C4-2B (cell line): Measurements from ENCODE around the gene CARD18.

Experiments
- ZFX ChIP-seq: fragments of 450-650 bp; IDR thresholded peaks from 2 replicates; pipeline ENCODE4 v1.6.1; 2017
- TF ChIP-seq, protein P1 (sequence below): fragments of 450-650 bp; conservative IDR thresholded peaks from 2 replicates; pipeline ENCODE4 v1.5.1; 2017; ENCODE audit warnings: mild to moderate bottlenecking

- TF ChIP-seq, protein P1, sequence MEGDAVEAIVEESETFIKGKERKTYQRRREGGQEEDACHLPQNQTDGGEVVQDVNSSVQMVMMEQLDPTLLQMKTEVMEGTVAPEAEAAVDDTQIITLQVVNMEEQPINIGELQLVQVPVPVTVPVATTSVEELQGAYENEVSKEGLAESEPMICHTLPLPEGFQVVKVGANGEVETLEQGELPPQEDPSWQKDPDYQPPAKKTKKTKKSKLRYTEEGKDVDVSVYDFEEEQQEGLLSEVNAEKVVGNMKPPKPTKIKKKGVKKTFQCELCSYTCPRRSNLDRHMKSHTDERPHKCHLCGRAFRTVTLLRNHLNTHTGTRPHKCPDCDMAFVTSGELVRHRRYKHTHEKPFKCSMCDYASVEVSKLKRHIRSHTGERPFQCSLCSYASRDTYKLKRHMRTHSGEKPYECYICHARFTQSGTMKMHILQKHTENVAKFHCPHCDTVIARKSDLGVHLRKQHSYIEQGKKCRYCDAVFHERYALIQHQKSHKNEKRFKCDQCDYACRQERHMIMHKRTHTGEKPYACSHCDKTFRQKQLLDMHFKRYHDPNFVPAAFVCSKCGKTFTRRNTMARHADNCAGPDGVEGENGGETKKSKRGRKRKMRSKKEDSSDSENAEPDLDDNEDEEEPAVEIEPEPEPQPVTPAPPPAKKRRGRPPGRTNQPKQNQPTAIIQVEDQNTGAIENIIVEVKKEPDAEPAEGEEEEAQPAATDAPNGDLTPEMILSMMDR: no peak
- TF ChIP-seq ZFX: no peak
Observed at GRCh38 chr11:105183426-105183825, 43.9 kb upstream of the CARD18 start.
